NCI-H2107 (cell line): Measurements from ENCODE around the gene CCDC82.
A peak's percentile ranks its signal among the peaks of the same experiment; 100 is the strongest.

ENCODE experiments used
- DNase-seq: peaks from one replicate; lab custom pipeline; 2025; lab: John Stamatoyannopoulos, UW

Gene CCDC82

GRCh38 chr11:96361778-96362177 is 27.9 kb downstream of the CCDC82 start:
- no peak for DNase-seq

- no peak for DNase-seq
Measured at GRCh38 chr11:96358321-96358720, 31.4 kb downstream of the CCDC82 start.

- no peak for DNase-seq
Measured at GRCh38 chr11:96357794-96358193, 31.9 kb downstream of the CCDC82 start.

GRCh38 chr11:96356848-96357247 is 32.9 kb downstream of the CCDC82 start:
- no peak for DNase-seq

- DNase-seq = peak; percentile 75
Measured at GRCh38 chr11:96342961-96343711, 46.6 kb downstream of the CCDC82 start, which contains the start of gene MAML2. TSS of gene MAML2 (minus strand) at chr11:96343195. CDS start at chr11:96341895, 1,300 bp downstream.

- DNase-seq = no peak
Measured at GRCh38 chr11:96342014-96342960, 47.4 kb downstream of the CCDC82 start.

GRCh38 chr11:96341211-96342013 is 48.3 kb downstream of the CCDC82 start:
- no peak for DNase-seq

GRCh38 chr11:96340555-96340885 is 49.2 kb downstream of the CCDC82 start:
- no peak for DNase-seq

GRCh38 chr11:96339706-96340554 is 49.8 kb downstream of the CCDC82 start:
- DNase-seq = no peak

- no peak for DNase-seq
Measured at GRCh38 chr11:96338910-96339705, 50.6 kb downstream of the CCDC82 start.

- no peak for DNase-seq
Measured at GRCh38 chr11:96337541-96338431, 51.9 kb downstream of the CCDC82 start.

- no peak for DNase-seq
Measured at GRCh38 chr11:96335388-96335787, 54.3 kb downstream of the CCDC82 start.

- no peak for DNase-seq
Measured at GRCh38 chr11:96334219-96334618, 55.5 kb downstream of the CCDC82 start.

- DNase-seq = no peak
Measured at GRCh38 chr11:96333191-96333719, 56.5 kb downstream of the CCDC82 start.

- DNase-seq = no peak
Measured at GRCh38 chr11:96332126-96332771, 57.5 kb downstream of the CCDC82 start.

GRCh38 chr11:96331699-96332116 is 58.0 kb downstream of the CCDC82 start:
- no peak for DNase-seq

- DNase-seq = no peak
Measured at GRCh38 chr11:96330511-96330859, 59.2 kb downstream of the CCDC82 start.

GRCh38 chr11:96329855-96330510 is 59.7 kb downstream of the CCDC82 start:
- no peak for DNase-seq
